Measurements from ENCODE around the gene RNU6-1. TPM values are rescaled to one million over a fixed set of nuclear protein-coding genes. Genes with fewer than 3 reads are reported as not detected.

Gene RNU6-1
- total RNA-seq, 1 donor: not detected

DNA sequence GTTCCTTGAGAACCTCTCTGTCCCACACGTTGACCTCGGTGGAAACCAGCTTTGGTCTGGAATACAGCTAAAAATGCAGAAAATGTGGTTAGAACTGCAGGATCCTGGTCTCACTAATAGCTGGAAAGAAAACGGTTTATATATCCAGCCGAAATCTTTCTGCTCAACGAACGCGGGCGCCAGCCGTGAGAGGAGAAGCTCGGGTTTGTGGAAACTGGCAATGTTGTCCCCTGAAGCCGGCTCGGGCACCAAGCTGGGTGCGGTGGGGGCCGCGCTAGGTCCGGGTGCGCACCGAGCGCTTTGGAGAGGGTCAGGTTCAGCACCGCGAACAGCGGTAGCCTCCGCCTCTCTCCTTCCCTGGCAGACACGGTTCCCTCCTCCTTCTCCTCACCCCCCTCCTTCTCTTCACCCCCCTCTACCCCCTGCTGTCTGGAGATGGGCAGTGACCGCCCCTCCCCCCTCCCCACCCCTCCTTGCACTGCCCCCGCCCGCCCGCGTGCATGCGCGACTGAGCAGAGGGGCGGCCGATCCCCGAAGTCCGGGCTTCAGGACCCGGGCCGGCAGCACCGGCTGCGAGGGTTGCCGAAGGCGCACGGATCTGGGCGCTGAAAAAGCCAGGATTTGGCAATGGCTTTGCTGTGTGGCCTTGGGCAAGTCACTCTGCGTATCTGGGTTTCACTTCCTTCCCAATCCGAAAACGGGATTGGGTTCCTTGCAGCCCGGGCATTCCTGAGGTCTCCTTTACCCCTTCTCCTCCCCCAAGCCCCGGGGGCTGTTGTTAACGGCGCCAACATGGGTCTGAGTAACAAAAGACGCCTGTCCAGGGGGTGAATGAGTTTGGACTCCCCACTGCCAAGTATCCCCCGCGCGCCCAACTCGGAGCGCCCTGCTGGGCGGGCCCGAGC is 14.6 kb downstream of the RNU6-1 start, which contains the start of gene SKOR1:
TSS of gene SKOR1 (plus strand) at position 534 of the 905 bp plus-strand sequence. CDS start at position 628, 94 bp downstream.
- peak within 1 kb of the TSS; percentile 39 for H3K4me3 ChIP-seq (ENCODE audit: insufficient read depth, low read length)
- H3K4me1 ChIP-seq (ENCODE audit: insufficient read depth, low read length): peaks cover 5% of the 10 kb centered on the region
- H4K20me1 ChIP-seq (ENCODE audit: insufficient read depth, low read length): peaks cover 21% of the 10 kb centered on the region
- H2AFZ ChIP-seq (ENCODE audit: low read length): no peak within 1 kb of the TSS
- TF ChIP-seq, protein P1, sequence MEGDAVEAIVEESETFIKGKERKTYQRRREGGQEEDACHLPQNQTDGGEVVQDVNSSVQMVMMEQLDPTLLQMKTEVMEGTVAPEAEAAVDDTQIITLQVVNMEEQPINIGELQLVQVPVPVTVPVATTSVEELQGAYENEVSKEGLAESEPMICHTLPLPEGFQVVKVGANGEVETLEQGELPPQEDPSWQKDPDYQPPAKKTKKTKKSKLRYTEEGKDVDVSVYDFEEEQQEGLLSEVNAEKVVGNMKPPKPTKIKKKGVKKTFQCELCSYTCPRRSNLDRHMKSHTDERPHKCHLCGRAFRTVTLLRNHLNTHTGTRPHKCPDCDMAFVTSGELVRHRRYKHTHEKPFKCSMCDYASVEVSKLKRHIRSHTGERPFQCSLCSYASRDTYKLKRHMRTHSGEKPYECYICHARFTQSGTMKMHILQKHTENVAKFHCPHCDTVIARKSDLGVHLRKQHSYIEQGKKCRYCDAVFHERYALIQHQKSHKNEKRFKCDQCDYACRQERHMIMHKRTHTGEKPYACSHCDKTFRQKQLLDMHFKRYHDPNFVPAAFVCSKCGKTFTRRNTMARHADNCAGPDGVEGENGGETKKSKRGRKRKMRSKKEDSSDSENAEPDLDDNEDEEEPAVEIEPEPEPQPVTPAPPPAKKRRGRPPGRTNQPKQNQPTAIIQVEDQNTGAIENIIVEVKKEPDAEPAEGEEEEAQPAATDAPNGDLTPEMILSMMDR (IDR thresholded peaks at IDR 0.05; ENCODE audit: extremely low read depth, low read depth, low read length): no peak
- peaks cover 95% of the 10 kb centered on the region for H3K27me3 ChIP-seq (ENCODE audit: insufficient read depth, low read length)
- H3K36me3 ChIP-seq (ENCODE audit: insufficient read depth, low read length): no peaks in the 10 kb centered on the region
- no peaks in the 10 kb centered on the region for H3K79me2 ChIP-seq (ENCODE audit: insufficient read depth, low read length)
- peak; percentile 99 for DNase-seq (ENCODE audit: insufficient read length, low spot score, missing footprints)
- no peak within 1 kb of the TSS for H3K27ac ChIP-seq (ENCODE audit: low read depth, low read length)
- H3K9me3 ChIP-seq (ENCODE audit: low read depth, low read length): no peaks in the 10 kb centered on the region
- H3K4me2 ChIP-seq (ENCODE audit: insufficient read depth, low read length): peak within 1 kb of the TSS; percentile 66

DNA sequence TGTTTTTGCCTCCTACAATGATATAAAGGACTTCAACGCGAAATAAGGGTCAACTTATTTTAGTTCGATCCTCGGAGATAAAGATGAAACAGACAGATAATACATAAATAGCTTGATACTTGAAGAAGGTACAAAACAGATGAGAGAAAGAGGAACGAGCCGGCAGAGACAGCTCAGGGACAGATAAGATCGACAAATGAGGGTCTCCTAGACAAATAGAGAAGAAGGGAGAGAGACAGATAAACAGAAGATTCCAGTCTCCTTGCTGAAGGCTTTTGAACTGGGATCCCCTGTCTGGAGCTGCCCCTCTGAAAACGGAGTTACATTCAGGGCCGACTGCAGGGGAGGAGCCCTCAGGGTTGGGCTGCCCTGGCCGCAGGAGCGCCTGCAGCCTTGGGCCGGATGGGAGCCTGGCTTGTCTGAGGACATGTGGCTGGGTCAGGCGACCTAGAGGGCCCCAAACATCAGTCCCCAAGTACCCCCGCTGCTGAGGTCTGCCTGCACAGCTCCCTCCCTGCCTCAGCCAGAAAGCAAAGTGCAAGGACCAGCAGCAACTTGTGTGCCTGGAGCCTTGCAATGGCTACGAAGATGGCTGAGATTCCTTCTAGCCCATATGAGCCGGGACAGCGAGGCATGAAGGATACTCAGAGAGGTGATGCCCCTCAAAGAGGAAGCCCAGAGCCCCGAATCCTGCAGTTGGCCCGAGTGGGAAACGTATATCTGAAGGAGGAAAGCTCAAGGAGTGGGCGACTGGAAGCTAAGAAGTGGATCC is 15.5 kb downstream of the RNU6-1 start:
- H3K79me2 ChIP-seq (ENCODE audit: insufficient read depth, low read length): no peaks in the 10 kb centered on the region
- H3K4me2 ChIP-seq (ENCODE audit: insufficient read depth, low read length): no peak overlapping the region
- H3K9me3 ChIP-seq (ENCODE audit: low read depth, low read length): no peaks in the 10 kb centered on the region
- H3K4me1 ChIP-seq (ENCODE audit: insufficient read depth, low read length): peaks cover 5% of the 10 kb centered on the region
- H3K36me3 ChIP-seq (ENCODE audit: insufficient read depth, low read length): no peaks in the 10 kb centered on the region
- H2AFZ ChIP-seq (ENCODE audit: low read length): no peak overlapping the region
- H4K20me1 ChIP-seq (ENCODE audit: insufficient read depth, low read length): peaks cover 21% of the 10 kb centered on the region
- no peak for DNase-seq (ENCODE audit: insufficient read length, low spot score, missing footprints)
- TF ChIP-seq, protein P1 (IDR thresholded peaks at IDR 0.05; ENCODE audit: extremely low read depth, low read depth, low read length): no peak
- H3K27me3 ChIP-seq (ENCODE audit: insufficient read depth, low read length): peaks cover 95% of the 10 kb centered on the region
- no peak overlapping the region for H3K4me3 ChIP-seq (ENCODE audit: insufficient read depth, low read length)
- H3K27ac ChIP-seq (ENCODE audit: low read depth, low read length): no peak overlapping the region

DNA sequence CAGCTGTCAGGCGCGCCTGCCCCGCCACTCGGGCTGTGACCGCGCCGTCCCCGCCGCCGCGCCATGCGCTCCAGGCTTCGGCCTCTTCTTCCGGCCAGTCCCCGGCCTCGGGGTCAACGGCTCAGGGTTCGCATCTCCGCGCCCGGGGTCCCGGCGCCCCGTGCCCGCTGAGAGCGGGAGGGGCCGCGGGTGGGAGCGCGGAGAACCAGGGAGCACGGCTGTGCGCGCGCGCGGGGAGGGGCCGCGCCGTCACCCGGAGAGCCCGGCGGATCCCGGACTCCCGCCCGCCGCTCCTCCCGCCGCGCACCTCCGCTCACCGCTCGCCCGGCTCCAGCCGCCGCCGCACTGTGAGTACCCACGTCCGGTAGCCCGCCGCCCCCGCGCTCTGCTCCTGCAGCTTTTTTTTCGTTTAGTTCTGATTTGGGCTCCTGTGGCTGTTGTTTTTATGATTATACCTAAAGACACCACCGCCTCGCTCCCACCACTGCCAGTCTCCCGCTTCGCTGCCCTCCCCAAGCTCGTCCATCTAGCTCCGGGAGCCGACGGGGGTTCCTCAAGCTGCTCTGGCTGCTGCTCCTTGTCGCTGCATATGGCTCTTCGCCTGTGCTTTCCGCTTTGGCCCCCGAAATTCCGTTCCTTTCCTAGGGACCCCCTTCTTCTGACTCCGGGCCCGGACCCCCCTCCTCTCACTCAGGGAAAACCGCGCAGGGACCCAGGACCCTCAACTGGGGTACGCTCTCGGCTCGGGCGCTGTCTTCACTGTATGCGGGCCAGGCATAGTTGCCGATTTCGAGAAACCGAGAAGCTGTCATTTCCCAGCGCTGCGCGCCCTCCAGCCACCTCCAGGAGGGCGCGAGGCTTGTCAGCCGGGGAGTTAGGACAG is 16.3 kb downstream of the RNU6-1 start:
- H3K4me3 ChIP-seq (ENCODE audit: insufficient read depth, low read length): no peak overlapping the region
- no peak overlapping the region for H3K4me2 ChIP-seq (ENCODE audit: insufficient read depth, low read length)
- H3K4me1 ChIP-seq (ENCODE audit: insufficient read depth, low read length): peaks cover 5% of the 10 kb centered on the region
- no peak overlapping the region for H2AFZ ChIP-seq (ENCODE audit: low read length)
- no peaks in the 10 kb centered on the region for H3K9me3 ChIP-seq (ENCODE audit: low read depth, low read length)
- TF ChIP-seq, protein P1 (IDR thresholded peaks at IDR 0.05; ENCODE audit: extremely low read depth, low read depth, low read length): no peak
- peaks cover 21% of the 10 kb centered on the region for H4K20me1 ChIP-seq (ENCODE audit: insufficient read depth, low read length)
- H3K27ac ChIP-seq (ENCODE audit: low read depth, low read length): no peak overlapping the region
- DNase-seq (ENCODE audit: insufficient read length, low spot score, missing footprints): no peak
- no peaks in the 10 kb centered on the region for H3K36me3 ChIP-seq (ENCODE audit: insufficient read depth, low read length)
- H3K79me2 ChIP-seq (ENCODE audit: insufficient read depth, low read length): no peaks in the 10 kb centered on the region
- H3K27me3 ChIP-seq (ENCODE audit: insufficient read depth, low read length): peaks cover 94% of the 10 kb centered on the region

All from osteoblast (primary cell).